GM18870 (cell line): Measurements from ENCODE around the gene MGLL.
"Not testable (repeated sequence)": the region's sequence is repeated elsewhere in the genome, so short reads cannot be mapped to it uniquely, and the experiment has no call there.

Experiments
- ATAC-seq: cut with Tn5 transposase; IDR thresholded peaks from one replicate; pipeline ENCODE4 v1.9.1; 2021; ENCODE audit warnings: moderate library complexity; ENCODE audit not compliant: unreplicated experiment

MGLL gene

DNA sequence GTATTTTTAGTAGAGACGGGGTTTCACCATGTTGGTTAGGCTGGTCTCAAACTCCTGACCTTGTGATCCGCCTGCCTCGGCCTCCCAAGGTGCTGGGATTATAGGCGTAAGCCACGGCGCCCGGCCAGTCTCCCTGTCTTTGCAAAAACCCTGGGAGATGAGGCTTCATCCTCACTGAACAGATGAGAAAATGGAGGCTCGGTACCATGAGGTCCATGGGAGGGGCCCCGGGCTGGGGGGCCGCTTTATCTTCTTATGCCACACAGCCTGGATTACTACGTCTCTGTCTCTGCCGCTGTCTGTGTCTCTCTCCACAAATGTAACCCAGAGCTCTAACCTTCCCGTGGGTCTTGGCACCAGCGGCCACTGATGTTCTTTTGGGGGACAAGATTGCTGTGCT lies 110.4 kb downstream of the MGLL start:
- ATAC-seq: no peak

GRCh38 chr3:127711021-127711695 lies 111.2 kb downstream of the MGLL start:
- ATAC-seq: no peak

GRCh38 chr3:127710155-127710941 lies 112.0 kb downstream of the MGLL start:
- ATAC-seq: no peak

DNA sequence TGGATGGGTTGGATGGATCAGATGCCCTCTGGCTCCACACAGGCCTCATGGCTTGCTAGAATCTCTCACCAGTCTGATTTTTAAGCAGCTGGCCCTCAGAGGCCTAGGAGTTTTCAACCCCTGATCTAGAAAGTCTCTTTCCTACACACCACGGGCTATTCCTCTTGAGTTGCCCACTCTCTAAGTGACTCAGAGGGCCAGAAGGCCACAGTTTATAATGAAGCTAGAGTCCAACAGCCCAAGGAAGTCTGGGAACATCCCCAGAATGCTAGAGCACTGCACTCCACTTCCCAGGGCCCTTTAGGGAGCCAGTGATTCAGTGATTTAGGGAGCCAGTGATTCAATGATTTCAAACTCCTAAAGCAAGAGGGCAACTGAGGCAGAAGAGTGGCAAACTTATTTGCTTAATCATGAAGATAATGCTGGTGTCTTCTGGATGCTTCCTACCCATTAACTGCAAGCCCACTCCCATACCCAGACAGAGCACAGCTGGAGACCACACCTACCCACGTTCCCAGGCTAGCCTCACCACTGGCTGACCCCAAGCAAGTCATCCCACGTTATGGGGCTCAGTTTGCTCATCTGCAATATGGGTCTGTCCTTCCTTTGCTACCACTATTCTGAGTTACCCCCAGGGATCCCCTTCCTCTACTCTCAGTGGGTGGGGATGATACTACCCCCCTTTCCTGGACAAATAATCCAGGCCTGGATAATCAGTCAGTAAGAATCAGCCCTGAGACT lies 112.8 kb downstream of the MGLL start:
- no peak for ATAC-seq

GRCh38 chr3:127708837-127709236 lies 113.5 kb downstream of the MGLL start:
- no peak for ATAC-seq

- ATAC-seq: no peak
Measured at GRCh38 chr3:127707851-127708411, 114.4 kb downstream of the MGLL start.

DNA sequence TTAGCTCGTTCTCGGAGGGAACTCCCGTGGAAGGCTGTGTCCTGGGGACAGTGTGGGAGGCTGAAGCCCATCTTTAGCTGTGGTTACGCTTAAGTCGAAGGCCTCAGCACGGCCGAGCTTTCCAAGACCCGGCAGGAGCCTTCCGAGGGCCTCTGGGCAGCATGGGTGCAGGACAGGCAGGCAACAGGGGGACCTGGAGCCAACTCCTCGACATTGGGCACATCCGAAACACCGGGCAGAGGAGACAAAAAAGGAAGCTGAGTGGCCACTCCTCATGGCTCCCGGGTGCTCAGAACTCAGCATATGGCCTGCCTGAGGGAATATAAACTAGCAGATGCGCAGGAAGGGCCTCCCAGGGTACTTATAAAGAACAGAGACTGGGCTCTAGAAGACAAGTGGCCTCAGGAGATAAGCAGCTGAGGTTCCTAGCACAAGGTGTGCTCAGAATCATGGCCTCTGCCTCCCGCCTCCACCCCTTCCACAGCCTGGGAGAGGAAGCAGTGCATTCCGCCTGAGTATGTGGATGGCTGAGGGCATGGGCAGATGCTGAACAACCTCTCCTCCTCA lies 115.4 kb downstream of the MGLL start:
- ATAC-seq: no peak

- no peak for ATAC-seq
Measured at GRCh38 chr3:127706312-127706711, 116.0 kb downstream of the MGLL start.

GRCh38 chr3:127704840-127705239 lies 117.5 kb downstream of the MGLL start:
- ATAC-seq: not testable (repeated sequence)

- ATAC-seq: no peak
Measured at GRCh38 chr3:127702151-127702578, 120.2 kb downstream of the MGLL start.

DNA sequence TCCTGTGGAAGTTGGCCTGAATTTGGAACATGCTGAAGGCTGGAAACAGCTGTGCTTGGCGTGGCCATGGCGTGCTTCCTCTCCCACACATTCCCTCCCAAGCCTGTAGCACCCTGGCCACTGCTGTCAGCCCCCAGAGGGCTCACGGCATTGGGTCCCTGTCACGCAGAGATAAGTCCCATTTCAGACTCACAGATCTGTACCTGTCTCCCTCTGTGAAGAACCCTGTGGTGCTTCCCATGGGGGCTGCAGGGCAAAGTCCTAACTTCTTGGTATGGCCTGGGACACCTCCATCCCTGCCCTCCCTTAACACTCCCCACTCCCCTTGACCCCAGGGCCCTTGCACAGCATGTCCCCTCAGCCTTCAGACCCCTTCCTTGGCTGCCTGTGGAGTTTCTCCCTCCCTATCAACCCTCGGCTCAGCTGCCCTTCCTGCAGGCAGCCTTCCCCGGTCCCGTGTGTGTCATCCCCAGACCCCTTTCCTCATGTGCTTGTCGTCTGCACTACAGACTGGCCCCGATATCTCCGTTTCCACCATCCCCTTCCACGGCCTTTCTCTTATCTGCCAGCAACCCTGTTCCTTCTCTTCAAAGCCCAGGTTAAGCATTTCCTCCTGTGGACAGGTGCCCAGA lies 120.9 kb downstream of the MGLL start:
- ATAC-seq: no peak

GRCh38 chr3:127700406-127700805 lies 121.9 kb downstream of the MGLL start:
- no peak for ATAC-seq

DNA sequence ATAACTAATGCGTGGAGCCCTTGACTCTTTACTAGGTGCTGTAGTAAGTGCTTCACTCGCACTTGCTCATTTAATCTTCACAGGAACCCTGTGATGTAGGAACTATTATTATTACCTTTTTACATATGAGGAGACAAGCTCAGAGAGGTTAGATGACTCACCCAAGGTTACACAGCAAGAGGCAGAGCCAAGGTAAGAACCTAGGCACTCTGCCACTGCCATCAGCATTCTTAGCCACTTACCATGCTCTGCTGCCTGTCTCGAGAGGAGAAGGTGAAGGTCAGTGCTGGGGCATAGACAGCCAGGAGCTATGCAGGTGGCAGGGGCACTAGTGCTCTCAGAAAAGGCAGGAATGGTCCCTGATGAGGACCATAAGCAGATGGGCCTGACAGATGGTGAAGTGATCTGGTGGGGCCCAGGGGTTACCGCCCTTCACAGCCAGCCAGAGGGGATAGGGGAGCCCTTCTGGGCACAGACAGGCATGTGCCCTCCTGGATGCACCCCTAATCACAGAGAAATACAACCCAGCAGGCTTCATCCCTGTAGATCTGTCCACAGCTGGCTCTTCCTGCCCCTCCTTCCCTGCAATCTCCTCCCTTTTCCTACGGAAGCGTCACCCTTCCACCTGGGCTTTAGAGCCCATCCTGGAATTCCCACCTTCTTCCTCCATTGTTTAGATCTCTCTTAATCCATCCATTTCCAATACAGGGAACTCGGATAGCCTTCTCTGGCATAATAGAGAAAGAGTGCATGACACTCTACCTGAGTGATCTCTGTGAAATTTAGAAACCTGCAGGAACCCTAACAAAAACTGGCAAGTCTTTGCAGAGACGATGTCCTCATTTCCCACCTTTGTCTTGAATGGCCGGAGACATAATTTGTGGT lies 122.7 kb downstream of the MGLL start:
- ATAC-seq: no peak

DNA sequence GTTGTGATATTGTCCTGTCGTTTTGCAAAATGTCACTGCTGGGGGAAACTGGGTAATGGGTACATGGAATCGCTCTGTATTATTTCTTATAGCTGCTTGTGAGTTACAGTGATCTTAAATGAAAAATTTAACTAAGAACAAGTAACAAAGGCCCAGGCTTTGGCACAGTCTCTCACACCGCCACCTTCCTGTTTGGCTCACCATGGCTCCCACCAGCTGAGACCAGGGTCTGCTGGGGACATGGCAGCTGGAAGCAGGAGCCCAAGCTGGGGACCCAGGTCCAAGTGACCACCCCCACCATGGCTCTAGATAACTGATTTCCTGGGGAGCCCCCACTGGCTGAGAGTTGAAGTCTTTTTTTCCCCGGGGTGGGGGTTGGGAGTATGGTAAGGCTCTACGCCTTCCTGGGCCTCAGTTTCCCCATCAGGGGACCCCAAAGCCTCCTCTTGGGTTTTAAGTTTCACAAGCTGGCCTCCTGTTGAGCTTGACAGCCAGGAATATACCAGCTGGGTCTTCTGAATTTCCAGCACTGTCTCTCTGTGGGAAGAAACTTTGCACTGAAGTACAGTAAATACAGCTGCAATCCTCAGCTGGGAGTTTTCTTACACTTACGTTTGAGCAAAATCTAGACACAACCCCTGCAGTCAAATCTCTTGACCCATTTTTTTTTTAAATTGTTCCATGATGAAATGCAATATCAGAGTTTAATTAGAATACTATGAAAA lies 123.5 kb downstream of the MGLL start:
- no peak for ATAC-seq

DNA sequence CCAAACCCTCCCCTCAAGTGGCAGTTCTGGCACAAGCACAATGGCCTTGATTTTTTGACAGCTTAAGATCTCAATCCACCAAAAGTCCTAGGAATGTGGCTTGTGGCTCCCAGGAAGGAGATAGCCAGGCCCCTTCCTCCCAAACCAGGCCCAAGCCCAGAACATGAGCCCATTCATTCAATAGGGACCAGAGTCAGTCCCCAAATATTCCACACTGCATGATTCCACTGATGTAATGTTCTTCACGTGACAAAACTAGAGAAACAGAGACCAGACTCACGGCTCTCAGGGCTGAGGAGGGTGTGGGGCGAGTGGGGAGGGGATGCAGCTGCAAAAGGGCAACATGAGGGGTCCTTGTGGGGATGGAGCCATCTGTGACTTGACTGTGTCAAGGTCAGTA lies 124.0 kb downstream of the MGLL start:
- no peak for ATAC-seq

DNA sequence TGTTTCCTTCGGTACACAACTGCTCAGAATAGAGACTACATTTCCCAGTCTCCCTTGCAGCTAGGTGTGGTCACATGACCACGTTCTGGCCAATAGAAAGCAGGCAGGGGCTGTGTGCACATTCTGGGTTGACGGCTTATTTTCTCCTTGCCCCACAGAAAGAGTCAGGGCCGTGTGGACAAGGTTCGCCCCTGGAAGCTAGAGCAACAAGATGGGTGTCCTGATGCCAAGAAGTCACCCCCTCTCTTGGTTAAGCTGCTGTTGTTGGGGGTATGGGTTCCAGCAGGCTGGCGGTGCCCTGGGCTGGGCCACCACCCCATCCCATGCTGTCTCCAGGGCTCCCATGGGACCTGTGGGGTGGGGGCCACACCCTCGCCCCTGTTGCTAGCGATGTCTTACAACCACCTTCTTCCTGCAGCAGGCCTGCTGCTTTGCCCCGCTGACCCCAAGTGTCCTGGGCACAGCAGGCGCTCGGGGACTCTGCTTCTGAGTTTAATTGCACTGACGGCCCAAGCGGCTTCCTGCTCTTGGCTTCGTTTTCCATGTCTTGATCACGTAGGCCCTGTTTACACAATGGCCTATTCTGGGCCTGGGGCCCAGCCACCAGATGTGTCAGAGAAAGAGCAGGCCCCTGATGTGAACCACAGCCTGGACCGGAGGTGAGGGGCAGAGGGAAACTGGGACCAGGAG lies 124.6 kb downstream of the MGLL start:
- ATAC-seq: no peak

GRCh38 chr3:127694467-127695215 lies 127.7 kb downstream of the MGLL start:
- no peak for ATAC-seq
